Mucosa of rectum (tissue), 2 donors: ENCODE results near the gene VWF.

Experiments used
- H3K27ac ChIP-seq, 2 donors: one replicate each; pipeline ENCODE4 v1.7.0; 2013; ENCODE audit warnings: inconsistent platforms in 2 of 2, low read depth in 2 of 2, low read length in 2 of 2
- H3K27me3 ChIP-seq, 2 donors: one replicate each; pipeline ENCODE4 v1.7.0; 2013; ENCODE audit warnings: low read length in 2 of 2; ENCODE audit not compliant: control insufficient read depth in 2 of 2, insufficient read depth in 2 of 2
- H3K36me3 ChIP-seq, 2 donors: one replicate each; pipeline ENCODE4 v1.7.0; 2013; ENCODE audit warnings: low read length in 2 of 2; ENCODE audit not compliant: control insufficient read depth in 2 of 2, insufficient read depth in 2 of 2
- H3K4me1 ChIP-seq, 2 donors: one replicate each; pipeline ENCODE4 v1.7.0; 2013; ENCODE audit warnings: low read length in 2 of 2, mild to moderate bottlenecking in 1 of 2; ENCODE audit not compliant: control insufficient read depth in 2 of 2, insufficient read depth in 2 of 2
- H3K4me3 ChIP-seq, 2 donors: one replicate each; pipeline ENCODE4 v1.7.0; 2013; ENCODE audit warnings: low read length in 2 of 2
- H3K9ac ChIP-seq, 2 donors: one replicate each; pipeline ENCODE4 v1.7.0; 2013; ENCODE audit warnings: low read length in 2 of 2, low read depth in 1 of 2, mild to moderate bottlenecking in 1 of 2
- H3K9me3 ChIP-seq, 2 donors: one replicate each; pipeline ENCODE4 v1.7.0; 2013; ENCODE audit warnings: low read length in 2 of 2; ENCODE audit not compliant: control insufficient read depth in 2 of 2
- donor health status: healthy.
- donor health status: Normal muscosa, but diverticular disease.

VWF gene

DNA sequence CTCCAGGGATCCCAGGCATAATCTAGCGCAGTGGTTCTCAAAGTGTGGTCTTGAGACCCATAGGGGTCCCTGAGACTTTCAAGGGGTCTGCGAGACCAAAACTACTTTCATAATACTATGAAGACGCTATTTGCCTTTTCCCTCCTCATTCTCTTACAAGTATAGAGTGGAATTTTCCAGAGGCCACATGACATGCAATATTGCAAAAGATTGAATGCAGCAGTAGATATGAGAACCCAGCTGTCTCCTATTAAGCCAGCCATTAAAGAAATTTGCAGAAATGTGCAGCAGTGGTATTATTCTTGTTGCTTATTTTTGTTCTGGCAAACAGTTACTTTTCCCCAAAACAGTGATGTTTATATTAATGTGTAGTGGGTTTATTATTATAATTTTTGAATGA is 62.8 kb downstream of the VWF start:
- Histone ChIP-seq H3K27ac (no peak overlapping the region), H3K36me3 (no peaks in the 10 kb centered on the region), H3K4me3 (no peak overlapping the region)

DNA sequence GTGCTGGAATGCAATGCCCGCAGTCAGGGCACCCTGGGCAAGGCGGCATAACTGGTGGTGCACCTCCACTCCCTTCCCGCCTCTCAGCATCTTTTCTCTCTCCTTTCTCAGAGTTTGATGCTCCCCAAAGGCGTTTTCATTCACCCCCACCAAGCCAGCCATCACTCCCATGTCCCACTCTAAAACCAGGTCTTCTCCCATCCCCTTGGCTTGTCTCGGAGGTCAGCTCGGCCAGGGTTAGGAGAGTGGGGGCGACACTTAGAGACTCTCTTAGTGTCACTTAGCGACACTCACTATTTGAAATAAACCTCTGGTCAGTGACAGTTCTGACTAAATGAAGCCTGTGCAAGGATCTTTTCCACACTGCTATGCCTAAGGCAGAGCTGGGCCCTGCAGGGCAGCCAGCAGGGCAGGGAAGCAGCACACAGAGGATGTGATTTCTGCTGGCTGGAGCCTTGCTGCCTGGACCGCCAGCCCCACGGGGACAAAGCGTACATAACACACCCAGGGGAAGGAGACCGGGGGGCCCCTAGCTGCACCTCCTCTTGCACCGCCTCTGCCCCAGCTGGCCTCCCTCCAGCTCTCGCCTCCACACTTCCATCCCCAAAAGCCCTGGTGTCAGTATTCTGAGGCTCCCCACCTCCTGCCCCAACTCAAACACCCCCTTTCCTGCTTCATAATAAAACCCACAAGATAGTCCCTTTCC is 64.5 kb downstream of the VWF start:
- no peak overlapping the region for H3K4me3 ChIP-seq
- H3K27me3 ChIP-seq, result peaks cover 5 to 8% of the 10 kb centered on the region in 2 donors
- no peaks in the 10 kb centered on the region for H3K36me3 ChIP-seq
- H3K9ac ChIP-seq, result no peak overlapping the region
- no peak overlapping the region for H3K27ac ChIP-seq
- H3K9me3 ChIP-seq, result no peaks in the 10 kb centered on the region
- peaks cover 7 to 8% of the 10 kb centered on the region in 2 donors for H3K4me1 ChIP-seq

More for the DNA sequence above, 62.8 kb downstream of the VWF start:
- H3K4me1 ChIP-seq, result peaks cover 5% of the 10 kb centered on the region in 2 donors
- H3K9me3 ChIP-seq, result no peaks in the 10 kb centered on the region
- peaks cover 1 to 8% of the 10 kb centered on the region in 2 donors for H3K27me3 ChIP-seq
- no peak overlapping the region for H3K9ac ChIP-seq

DNA sequence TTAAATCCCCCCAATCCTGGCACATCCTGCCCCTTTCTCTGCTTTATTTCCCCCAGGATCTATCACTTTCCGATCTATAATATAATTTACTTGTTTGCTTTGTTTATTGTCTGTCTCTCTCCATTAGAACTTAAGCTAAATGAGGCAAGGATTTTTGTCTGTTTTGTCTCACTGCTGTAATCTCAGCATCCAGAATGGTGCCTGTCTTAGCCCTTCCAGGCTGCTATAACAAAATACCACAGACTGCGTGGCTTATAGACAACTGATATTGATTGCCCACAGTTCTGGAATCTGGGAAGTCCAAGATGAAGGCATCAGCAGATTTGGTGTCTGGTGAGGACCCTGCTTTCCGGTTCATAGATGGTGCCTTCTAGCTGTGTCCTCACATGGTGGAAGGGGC is 65.2 kb downstream of the VWF start:
- H3K9ac ChIP-seq, result no peak overlapping the region
- no peaks in the 10 kb centered on the region for H3K9me3 ChIP-seq
- H3K4me1 ChIP-seq, result peaks cover 7 to 8% of the 10 kb centered on the region in 2 donors
- peaks cover 5 to 8% of the 10 kb centered on the region in 2 donors for H3K27me3 ChIP-seq
- H3K36me3 ChIP-seq, result no peaks in the 10 kb centered on the region
- no peak overlapping the region for H3K27ac ChIP-seq
- H3K4me3 ChIP-seq, result no peak overlapping the region

DNA sequence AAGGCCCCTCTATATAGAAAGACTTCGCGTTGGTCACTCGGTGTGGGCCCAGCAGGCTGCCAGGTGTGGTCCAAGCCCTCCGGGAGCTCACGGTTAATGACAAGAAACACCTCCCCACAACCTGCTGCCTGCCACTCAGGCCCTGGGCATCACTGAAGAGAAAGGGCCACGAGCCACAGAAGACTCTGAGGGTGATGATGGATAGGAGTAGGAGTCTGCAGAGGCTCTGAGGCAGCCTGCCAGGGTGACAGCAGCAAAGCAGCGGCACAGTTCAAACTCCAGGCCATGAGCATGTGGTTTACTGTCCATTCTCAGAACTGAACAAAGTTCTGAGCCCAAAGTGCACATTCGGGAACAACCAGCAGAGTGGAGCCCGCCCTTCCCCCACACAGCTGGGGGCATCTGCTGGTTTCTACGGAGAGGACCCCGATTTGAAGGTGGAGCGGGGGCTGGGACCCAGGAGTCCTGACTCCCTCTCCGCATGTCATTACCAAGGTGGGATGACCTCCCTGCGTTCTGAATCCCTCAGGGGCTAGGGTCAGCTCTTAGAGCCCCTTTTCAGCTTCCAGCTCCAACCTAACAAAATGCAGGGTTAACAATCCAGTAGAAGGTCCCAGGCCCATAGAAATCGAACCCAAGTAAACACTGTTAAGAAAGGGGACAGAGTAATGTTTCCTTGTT is 65.8 kb downstream of the VWF start:
- peaks cover 5 to 8% of the 10 kb centered on the region in 2 donors for H3K27me3 ChIP-seq
- H3K9ac ChIP-seq, result no peak overlapping the region
- no peak overlapping the region for H3K4me3 ChIP-seq
- H3K36me3 ChIP-seq, result no peaks in the 10 kb centered on the region
- no peak overlapping the region for H3K27ac ChIP-seq
- peaks cover 7 to 8% of the 10 kb centered on the region in 2 donors for H3K4me1 ChIP-seq
- H3K9me3 ChIP-seq, result no peaks in the 10 kb centered on the region

DNA sequence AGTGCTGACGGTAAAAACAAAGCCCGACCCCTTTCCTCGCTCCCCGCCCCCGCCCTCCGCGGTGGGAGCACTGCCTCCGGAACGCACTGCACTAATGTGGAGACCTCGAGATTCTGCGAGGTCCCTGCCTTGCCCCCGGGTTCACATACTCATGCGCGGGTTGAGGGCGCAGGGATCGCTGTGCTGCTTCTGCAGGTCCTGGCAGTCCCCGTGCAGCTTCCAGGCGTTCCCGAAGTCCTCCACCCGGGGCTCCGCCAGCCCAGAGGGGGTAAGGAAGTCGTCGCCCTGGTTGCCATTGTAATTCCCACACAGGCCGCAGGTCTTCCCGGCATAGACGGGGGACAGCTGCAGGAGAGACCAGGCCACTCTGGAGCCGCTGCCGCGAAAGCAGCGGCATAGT is 66.8 kb downstream of the VWF start:
- no peaks in the 10 kb centered on the region for H3K9me3 ChIP-seq
- no peaks in the 10 kb centered on the region for H3K36me3 ChIP-seq
- no peak overlapping the region for H3K9ac ChIP-seq
- H3K4me1 ChIP-seq, result peaks cover 7 to 8% of the 10 kb centered on the region in 2 donors
- no peak overlapping the region for H3K27ac ChIP-seq
- H3K4me3 ChIP-seq, result no peak overlapping the region
- peaks cover 5 to 8% of the 10 kb centered on the region in 2 donors for H3K27me3 ChIP-seq

DNA sequence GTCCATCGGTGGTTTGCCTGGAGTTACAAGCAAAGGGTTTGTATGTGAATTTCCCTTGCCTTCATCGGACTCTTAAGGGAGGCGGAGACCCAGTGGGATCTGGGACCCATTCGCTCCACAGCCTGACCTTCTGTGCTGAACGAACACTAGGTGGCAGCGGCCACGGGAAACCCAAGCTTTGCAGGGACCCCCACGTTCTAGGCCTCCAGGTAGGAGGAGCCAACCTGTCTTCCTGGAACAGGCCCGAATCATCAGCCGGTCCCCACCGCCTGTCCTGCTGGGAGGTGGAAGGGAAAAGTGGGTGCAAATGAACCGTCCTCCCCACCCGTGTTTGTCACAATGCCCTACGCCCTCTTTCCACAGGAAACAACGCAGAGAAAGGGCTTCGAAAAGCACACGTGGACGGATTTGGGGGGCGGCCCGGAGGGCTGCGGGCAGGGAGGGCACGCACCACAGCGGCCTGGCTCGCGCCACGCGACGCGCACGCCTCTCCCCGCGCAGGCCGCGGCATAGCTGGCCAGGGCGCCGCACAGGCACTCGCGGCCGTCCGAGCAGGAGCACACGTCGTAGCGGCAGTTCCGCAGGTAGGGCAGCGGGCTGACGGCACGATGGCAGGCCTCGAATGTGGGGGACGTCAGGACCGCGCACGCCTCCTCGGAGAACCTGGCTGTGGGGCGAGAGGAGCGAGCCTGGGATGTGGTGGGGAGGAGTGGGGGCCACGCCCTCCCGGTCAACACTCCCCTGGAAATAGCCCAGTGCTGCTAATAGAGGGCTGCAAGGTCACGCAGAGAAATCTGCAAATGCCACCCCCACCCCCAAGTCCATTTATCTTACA is 67.8 kb downstream of the VWF start:
- peak overlapping the region in 1 of 2 donors; percentile 30 for H3K9ac ChIP-seq
- peak overlapping the region; percentile 31 to 43 for H3K4me3 ChIP-seq
- no peaks in the 10 kb centered on the region for H3K36me3 ChIP-seq

DNA sequence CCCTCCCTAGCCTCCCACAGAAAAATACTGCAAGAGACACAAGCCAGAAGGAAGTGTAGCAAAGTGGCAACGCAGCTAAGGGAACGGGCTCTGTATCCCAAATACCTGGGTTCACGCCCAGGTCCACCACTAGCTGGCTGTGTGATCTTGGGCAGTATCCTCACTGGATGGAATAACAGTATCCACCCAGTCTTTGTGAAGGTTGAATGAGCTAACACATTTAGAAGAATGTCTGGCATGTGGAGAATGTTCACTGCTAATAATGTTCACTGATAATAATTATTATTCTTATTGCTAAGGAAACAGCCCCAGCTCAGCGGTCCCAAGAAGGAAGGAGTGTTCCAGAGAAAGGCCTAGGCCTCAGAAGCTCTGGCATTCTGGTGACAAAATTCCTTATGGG is 70.9 kb downstream of the VWF start:
- Histone ChIP-seq H3K27me3 (peaks cover 5% of the 10 kb centered on the region in 2 donors), H3K27ac (no peak overlapping the region), H3K9ac (no peak overlapping the region), H3K36me3 (no peaks in the 10 kb centered on the region), H3K9me3 (no peaks in the 10 kb centered on the region), H3K4me3 (no peak overlapping the region), H3K4me1 (peaks cover 7 to 8% of the 10 kb centered on the region in 2 donors)

More for the DNA sequence above, 67.8 kb downstream of the VWF start:
- Histone ChIP-seq H3K4me1 (peaks cover 7 to 8% of the 10 kb centered on the region in 2 donors), H3K27me3 (peaks cover 5 to 8% of the 10 kb centered on the region in 2 donors), H3K27ac (no peak overlapping the region), H3K9me3 (no peaks in the 10 kb centered on the region)

DNA sequence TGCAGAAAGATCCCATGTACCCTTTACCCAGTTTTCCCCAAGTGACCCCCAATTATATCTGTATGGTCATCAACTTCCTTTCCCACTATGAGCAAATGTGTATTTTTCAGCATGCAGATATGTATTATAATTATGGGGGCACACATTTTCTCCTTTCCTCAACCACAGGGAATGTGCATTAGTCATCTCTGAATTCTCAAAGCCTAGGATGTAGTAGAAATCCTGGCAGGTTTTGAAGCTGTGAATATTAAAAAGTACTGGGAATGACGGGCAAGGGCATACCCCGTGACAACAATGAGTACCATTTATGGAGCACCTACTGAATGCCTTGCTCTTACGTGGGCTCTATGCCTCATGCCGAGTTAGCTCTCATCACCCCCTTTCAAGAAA is 71.5 kb downstream of the VWF start:
- peaks cover 7 to 8% of the 10 kb centered on the region in 2 donors for H3K4me1 ChIP-seq
- H3K27ac ChIP-seq, result no peak overlapping the region
- H3K36me3 ChIP-seq, result no peaks in the 10 kb centered on the region
- peaks cover 5% of the 10 kb centered on the region in 2 donors for H3K27me3 ChIP-seq
- H3K9ac ChIP-seq, result no peak overlapping the region
- no peak overlapping the region for H3K4me3 ChIP-seq
- H3K9me3 ChIP-seq, result no peaks in the 10 kb centered on the region

DNA sequence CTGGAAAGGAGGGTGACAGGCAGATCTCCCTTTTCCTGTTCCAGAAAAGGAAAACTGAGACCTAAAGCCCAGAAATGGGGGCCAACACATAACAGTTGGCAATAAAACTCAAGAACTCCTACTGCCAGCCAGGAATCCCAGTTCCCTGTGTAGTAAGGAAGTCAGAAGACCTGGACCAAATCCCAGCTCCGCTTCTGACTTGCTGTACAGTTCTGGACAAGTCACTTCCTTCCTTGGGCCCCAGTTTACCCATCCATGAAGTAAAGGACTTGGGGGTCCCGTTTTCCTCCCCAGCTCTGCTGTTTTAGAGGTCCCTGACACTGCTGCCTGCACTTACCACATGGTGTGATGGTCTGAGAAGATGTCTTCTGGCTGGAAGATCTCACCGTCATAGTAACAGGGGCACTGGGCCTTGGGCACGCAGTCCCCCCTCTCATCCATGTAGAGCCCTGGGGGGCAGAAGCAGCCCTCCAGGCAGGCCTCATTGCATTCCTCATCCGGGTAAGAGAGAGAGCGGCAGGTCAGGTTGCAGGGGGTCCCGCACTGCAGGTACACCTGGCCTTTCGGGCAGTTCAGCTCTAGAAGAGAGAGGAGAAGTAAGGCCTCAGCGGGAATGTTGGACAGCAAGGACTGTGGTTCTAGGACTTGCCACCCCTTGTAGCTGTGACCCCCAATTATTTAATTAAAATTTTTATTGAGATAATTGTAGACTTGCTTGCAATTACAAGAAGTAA is 72.1 kb downstream of the VWF start:
- no peak overlapping the region for H3K9ac ChIP-seq
- peaks cover 5% of the 10 kb centered on the region in 2 donors for H3K27me3 ChIP-seq
- H3K36me3 ChIP-seq, result no peaks in the 10 kb centered on the region
- no peaks in the 10 kb centered on the region for H3K9me3 ChIP-seq
- no peak overlapping the region for H3K27ac ChIP-seq
- H3K4me3 ChIP-seq, result no peak overlapping the region
- peaks cover 7 to 8% of the 10 kb centered on the region in 2 donors for H3K4me1 ChIP-seq
